CD4-positive, alpha-beta T cell (primary cell): ENCODE data around the gene ASZ1. TPM values are rescaled to one million over a fixed set of nuclear protein-coding genes. Genes with fewer than 3 reads are reported as not detected.

ENCODE experiments used
- ATAC-seq: fragments of 200-7000 bp; cut with Tn5 transposase; one replicate; pipeline ENCODE4 v1.10.0; 2022; ENCODE audit warnings: mild to moderate bottlenecking; ENCODE audit not compliant: poor library complexity
- CTCF ChIA-PET: fragments of 350-600 bp; sonication (Branson Sonifier 250); formaldehyde crosslinking; loops from one replicate; lab custom pipeline; 2021; ENCODE audit warnings: antibody characterized with exemption, inconsistent platforms; lab: Charles Lee
- POLR2A ChIA-PET: fragments of 350-600 bp; sonication (Branson Sonifier 250); formaldehyde crosslinking; loops from one replicate; lab custom pipeline; 2021; ENCODE audit warnings: antibody characterized with exemption, inconsistent platforms; lab: Charles Lee
- DNase-seq, 14 experiments: peaks; one replicate each; pipeline ENCODE4 v3.0.0-alpha.2; 2013 to 2020; ENCODE audit warnings: mixed read lengths in 2 of 14
- H3K27ac ChIP-seq, 2 donors: one replicate each; pipeline versions ENCODE4 v1.5.1 to v1.7.0; 2013; ENCODE audit warnings: low read length in 2 of 2, low read depth in 1 of 2, mild to moderate bottlenecking in 1 of 2
- H3K27me3 ChIP-seq, 2 experiments: 1 replicate in 1 of 2; 2 replicates in 1 of 2; pipeline versions ENCODE4 v1.6.1 to v1.7.0; 2013; ENCODE audit warnings: low read length in 2 of 2, control low read depth in 1 of 2, mild to moderate bottlenecking in 1 of 2, moderate library complexity in 1 of 2; ENCODE audit not compliant: insufficient read depth in 2 of 2, control insufficient read depth in 1 of 2
- H3K36me3 ChIP-seq: one replicate; pipeline ENCODE4 v1.6.1; 2013; ENCODE audit warnings: low read length, control low read depth; ENCODE audit not compliant: insufficient read depth
- H3K4me1 ChIP-seq: one replicate; pipeline ENCODE4 v1.6.1; 2013; ENCODE audit warnings: low read length, control low read depth; ENCODE audit not compliant: insufficient read depth
- H3K4me3 ChIP-seq: one replicate; pipeline ENCODE4 v1.5.1; 2013; ENCODE audit warnings: mild to moderate bottlenecking, low read length, moderate library complexity
- H3K9me3 ChIP-seq, 2 experiments: 1 replicate in 1 of 2; 2 replicates in 1 of 2; pipeline versions ENCODE4 v1.6.1 to v1.7.0; 2013; ENCODE audit warnings: low read length in 2 of 2, mild to moderate bottlenecking in 2 of 2, control low read depth in 1 of 2, moderate library complexity in 1 of 2; ENCODE audit not compliant: control insufficient read depth in 1 of 2, insufficient read depth in 1 of 2
- H3K27ac Mint-ChIP-seq: one replicate; pipeline ENCODE4 v1.8.0; 2020; ENCODE audit warnings: mixed read lengths
- H3K27me3 Mint-ChIP-seq: one replicate; pipeline ENCODE4 v1.8.0; 2021; ENCODE audit warnings: mixed read lengths
- H3K36me3 Mint-ChIP-seq: one replicate; pipeline ENCODE4 v1.8.0; 2021; ENCODE audit warnings: low read depth, mixed read lengths
- H3K4me1 Mint-ChIP-seq: one replicate; pipeline ENCODE4 v1.8.0; 2021; ENCODE audit warnings: low read depth, mixed read lengths
- H3K4me3 Mint-ChIP-seq: one replicate; pipeline ENCODE4 v1.8.0; 2020; ENCODE audit warnings: mild to moderate bottlenecking, mixed read lengths
- H3K9me3 Mint-ChIP-seq: one replicate; pipeline ENCODE4 v1.8.0; 2020; ENCODE audit warnings: mixed read lengths
- CTCF ChIP-seq: fragments of 200-600 bp; IDR thresholded peaks from one replicate; pipeline ENCODE4 v1.8.0; 2022; ENCODE audit warnings: antibody characterized with exemption, mild to moderate bottlenecking
- intact Hi-C, 2 experiments: fragments of 100-400 bp; cut with DNase I in 1 of 2; cut with micrococcal nuclease in 1 of 2; formaldehyde crosslinking; loops; one replicate each; pipeline versions ENCODE4 v1.15.1 to v1.9.0; 2023 to 2025; cut with DNase I, micrococcal nuclease
- total RNA-seq, 174 experiments: library from RNA in 2 of 174; stranded (reverse) in 2 of 174; gene quantifications; one replicate each; pipeline ENCODE4 v1.2.3 and lab custom pipeline; 2021 to 2026

ASZ1 gene
- total RNA-seq, 2 experiments from 2014 or later = not detected

- intact Hi-C loops = no loop called here
- Histone ChIP-seq H3K4me3 (no peak overlapping the region), H3K36me3 (no peaks in the 10 kb centered on the region), H3K4me1 (no peaks in the 10 kb centered on the region), H3K27me3 (no peaks in the 10 kb centered on the region), H3K9me3 (no peaks in the 10 kb centered on the region), H3K27ac (no peak overlapping the region)
- H3K4me1 Mint-ChIP-seq = no peaks in the 10 kb centered on the region
- H3K9me3 Mint-ChIP-seq = no peaks in the 10 kb centered on the region
- H3K4me3 Mint-ChIP-seq = no peak overlapping the region
- TF ChIP-seq CTCF = no peak
- H3K36me3 Mint-ChIP-seq = no peaks in the 10 kb centered on the region
- no peak overlapping the region for H3K27ac Mint-ChIP-seq
- H3K27me3 Mint-ChIP-seq = no peaks in the 10 kb centered on the region
- ChIA-PET POLR2A (no interaction called here), CTCF (no interaction called here)
- no peak for DNase-seq
- no peak for ATAC-seq
These were observed 21.8 kb downstream of the ASZ1 start for GRCh38 chr7:117405519-117405918.

- H3K9me3 ChIP-seq = no peaks in the 10 kb centered on the region
- DNase-seq (no peak), ATAC-seq (no peak)
- no peak for TF ChIP-seq CTCF
- no peak overlapping the region for H3K4me3 ChIP-seq
- H3K27ac Mint-ChIP-seq = no peak overlapping the region
- H3K9me3 Mint-ChIP-seq = no peaks in the 10 kb centered on the region
- ChIA-PET POLR2A (no interaction called here), CTCF (no interaction called here)
- H3K27me3 Mint-ChIP-seq = no peaks in the 10 kb centered on the region
- H3K36me3 Mint-ChIP-seq = no peaks in the 10 kb centered on the region
- H3K27ac ChIP-seq = no peak overlapping the region
- no peaks in the 10 kb centered on the region for H3K4me1 Mint-ChIP-seq
- intact Hi-C loops = no loop called here
- H3K36me3 ChIP-seq = no peaks in the 10 kb centered on the region
- no peak overlapping the region for H3K4me3 Mint-ChIP-seq
- no peaks in the 10 kb centered on the region for H3K4me1 ChIP-seq
- H3K27me3 ChIP-seq = no peaks in the 10 kb centered on the region
These were observed 23.6 kb downstream of the ASZ1 start for GRCh38 chr7:117403737-117404136.

GRCh38 chr7:117402109-117402508 lies 25.2 kb downstream of the ASZ1 start:
- ChIA-PET POLR2A (no interaction called here), CTCF (no interaction called here)
- no peak for ATAC-seq
- Histone ChIP-seq H3K36me3 (no peaks in the 10 kb centered on the region), H3K27me3 (no peaks in the 10 kb centered on the region), H3K4me3 (no peak overlapping the region), H3K4me1 (no peaks in the 10 kb centered on the region), H3K9me3 (no peaks in the 10 kb centered on the region), H3K27ac (no peak overlapping the region)
- Mint-ChIP-seq H3K27ac (no peak overlapping the region), H3K27me3 (no peaks in the 10 kb centered on the region), H3K4me1 (no peaks in the 10 kb centered on the region), H3K4me3 (no peak overlapping the region), H3K9me3 (no peaks in the 10 kb centered on the region), H3K36me3 (no peaks in the 10 kb centered on the region)
- DNase-seq = no peak
- intact Hi-C loops = no loop called here
- no peak for TF ChIP-seq CTCF
